Measurements from ENCODE around the gene PLAGL2.

The PLAGL2 gene

DNA sequence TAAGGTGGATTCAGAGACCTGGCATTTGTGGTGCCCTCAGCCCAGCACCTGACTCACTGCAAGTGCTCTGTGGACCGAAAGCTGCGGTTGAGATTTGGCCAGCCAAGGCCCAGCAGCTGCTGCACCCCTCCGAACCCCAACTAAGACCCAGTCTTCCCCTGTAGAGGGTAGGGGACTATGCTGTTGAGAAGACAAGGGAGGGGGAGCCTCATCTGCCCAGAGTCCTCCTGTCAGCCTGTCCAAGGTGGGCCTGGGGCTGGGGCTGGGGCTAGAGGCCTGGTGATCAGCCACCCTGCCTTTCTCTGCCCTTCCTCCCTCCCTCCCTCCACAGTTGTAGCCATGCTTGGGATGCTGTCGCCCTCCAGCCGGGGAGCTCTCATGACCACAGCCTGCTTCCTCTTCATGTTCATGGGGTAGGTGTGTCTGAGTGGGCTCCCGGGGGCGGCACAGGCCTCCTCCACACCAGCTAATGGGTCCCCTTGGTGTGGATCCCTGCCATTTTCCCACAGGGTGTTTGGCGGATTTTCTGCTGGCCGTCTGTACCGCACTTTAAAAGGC is 57.2 kb downstream of the PLAGL2 start:
- no peak for DNase-seq

GRCh38 chr20:32149566-32150170 is 57.9 kb downstream of the PLAGL2 start:
- DNase-seq: no peak

GRCh38 chr20:32144898-32145662 is 62.5 kb downstream of the PLAGL2 start:
- no peak for DNase-seq

DNA sequence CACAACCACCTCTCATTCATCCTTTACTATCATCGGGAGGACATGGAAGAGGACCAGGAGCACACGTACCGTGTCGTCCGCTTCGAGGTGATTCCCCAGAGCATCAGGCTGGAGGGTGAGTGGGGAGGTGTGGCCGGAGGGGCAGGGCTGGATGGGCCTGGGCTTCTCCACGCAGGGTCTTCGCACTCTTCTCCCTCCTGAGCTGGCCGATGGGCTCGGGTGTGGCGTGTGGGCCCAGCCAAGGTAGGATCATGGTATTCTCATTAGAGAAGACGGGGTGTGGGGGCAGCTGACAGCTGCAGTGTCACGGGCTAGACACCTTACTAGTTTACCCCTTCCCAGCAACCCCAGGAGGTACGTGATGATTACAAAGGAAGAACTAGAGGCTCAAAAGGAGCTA is 64.6 kb downstream of the PLAGL2 start:
- no peak for DNase-seq

Data from hippocampal formation (tissue), 2 donors.